NCI-H82 treated with DMSO at 0.1 percent for 48 hours (cell line): ENCODE data around the gene LRRK2.

Source experiments
- DNase-seq: peaks from one replicate; lab custom pipeline; 2025; ENCODE audit not compliant: unreplicated experiment; lab: John Stamatoyannopoulos, UW

Gene LRRK2

GRCh38 chr12:40224439-40225291 lies at the start of gene LRRK2:
LRRK2 (plus strand) TSS chr12:40224997; CDS start chr12:40225132, 135 bp downstream.
- DNase-seq = no peak

GRCh38 chr12:40175045-40175444 lies 49.8 kb upstream of the LRRK2 start:
- DNase-seq = no peak

- no peak for DNase-seq
Measured at GRCh38 chr12:40175489-40175888, 49.3 kb upstream of the LRRK2 start.

- DNase-seq = no peak
Measured at GRCh38 chr12:40178701-40179100, 46.1 kb upstream of the LRRK2 start.

GRCh38 chr12:40181490-40181889 lies 43.3 kb upstream of the LRRK2 start:
- no peak for DNase-seq

GRCh38 chr12:40183715-40184114 lies 41.1 kb upstream of the LRRK2 start:
- DNase-seq = no peak

GRCh38 chr12:40184493-40185302 lies 40.1 kb upstream of the LRRK2 start:
- no peak for DNase-seq

GRCh38 chr12:40185303-40185693 lies 39.5 kb upstream of the LRRK2 start:
- no peak for DNase-seq

- no peak for DNase-seq
Measured at GRCh38 chr12:40188558-40189320, 36.1 kb upstream of the LRRK2 start.

GRCh38 chr12:40192704-40193255 lies 32.0 kb upstream of the LRRK2 start:
- no peak for DNase-seq

- no peak for DNase-seq
Measured at GRCh38 chr12:40194846-40195245, 30.0 kb upstream of the LRRK2 start.

- no peak for DNase-seq
Measured at GRCh38 chr12:40197590-40197989, 27.2 kb upstream of the LRRK2 start.

- no peak for DNase-seq
Measured at GRCh38 chr12:40198601-40199000, 26.2 kb upstream of the LRRK2 start.

GRCh38 chr12:40202095-40203059 lies 22.4 kb upstream of the LRRK2 start:
- DNase-seq = no peak

GRCh38 chr12:40203060-40203430 lies 21.8 kb upstream of the LRRK2 start:
- no peak for DNase-seq

- no peak for DNase-seq
Measured at GRCh38 chr12:40204337-40204736, 20.5 kb upstream of the LRRK2 start.

- no peak for DNase-seq
Measured at GRCh38 chr12:40207551-40207950, 17.2 kb upstream of the LRRK2 start.

GRCh38 chr12:40208707-40209446 lies 15.9 kb upstream of the LRRK2 start:
- no peak for DNase-seq

- DNase-seq = no peak
Measured at GRCh38 chr12:40209886-40210285, 14.9 kb upstream of the LRRK2 start.
